IMR-90 (cell line): ENCODE results near the gene NEDD4L. TPM values are rescaled to one million over a fixed set of nuclear protein-coding genes. Genes with fewer than 3 reads are reported as not detected.

Experiments
- ATAC-seq: fragments of 200-7000 bp; cut with Tn5 transposase; 2 replicates; pipeline ENCODE4 v1.9.1; 2020; ENCODE audit warnings: low read depth, mild to moderate bottlenecking, moderate library complexity
- BruUV-seq: library from RNA; stranded (reverse); fragments of 400-500 nt; replicated peaks from 2 replicates; lab custom pipeline; 2021; lab: Mats Ljungman, UMichigan
- CTCF ChIA-PET: fragments of 300-600 bp; formaldehyde crosslinking; extraction: SDS; loops from one replicate; lab custom pipeline; 2021; ENCODE audit warnings: antibody characterized with exemption; lab: Yijun Ruan, JAX
- POLR2A ChIA-PET: fragments of 300-600 bp; sonication (Branson Sonifier 250); formaldehyde crosslinking; loops from one replicate; lab custom pipeline; 2022; ENCODE audit warnings: antibody characterized with exemption; ENCODE audit not compliant: unreplicated experiment; lab: Charles Lee
- DNase-seq: peaks from one replicate; pipeline ENCODE4 v3.0.0; 2013
- H2AFZ ChIP-seq: replicated peaks from 2 replicates; pipeline ENCODE3; 2013; ENCODE audit warnings: low read length, mild to moderate bottlenecking; ENCODE audit not compliant: poor library complexity
- H2AK5ac ChIP-seq: 2 replicates; pipeline ENCODE4 v1.6.1; 2013; ENCODE audit warnings: low read depth, low read length, inconsistent platforms
- H2AK9ac ChIP-seq: replicated peaks from 2 replicates; pipeline ENCODE3; 2013; ENCODE audit warnings: mild to moderate bottlenecking, low read depth, low read length, moderate library complexity; ENCODE audit not compliant: poor library complexity
- H2BK120ac ChIP-seq: 2 replicates; pipeline ENCODE4 v1.6.1; 2013; ENCODE audit warnings: low read depth, low read length, inconsistent platforms
- H2BK15ac ChIP-seq: 3 replicates; pipeline ENCODE4 v1.6.1; 2013; ENCODE audit warnings: low read depth, low read length, inconsistent platforms
- H2BK20ac ChIP-seq: 2 replicates; pipeline ENCODE4 v1.6.1; 2013; ENCODE audit warnings: low read depth, mild to moderate bottlenecking, inconsistent platforms, low read length, moderate library complexity
- H2BK5ac ChIP-seq: 2 replicates; pipeline ENCODE4 v1.6.1; 2013; ENCODE audit warnings: mild to moderate bottlenecking, low read depth, low read length, inconsistent platforms; ENCODE audit not compliant: poor library complexity, severe bottlenecking
- H3K14ac ChIP-seq: replicated peaks from 2 replicates; pipeline ENCODE4 v1.6.1; 2013; ENCODE audit warnings: low read depth, low read length, inconsistent platforms
- H3K18ac ChIP-seq: 2 replicates; pipeline ENCODE4 v1.6.1; 2013; ENCODE audit warnings: low read depth, low read length, control low read depth
- H3K23ac ChIP-seq: 2 replicates; pipeline ENCODE4 v1.6.1; 2013; ENCODE audit warnings: low read depth, low read length, inconsistent platforms
- H3K27ac ChIP-seq: 2 replicates; pipeline ENCODE4 v1.5.1; 2013; ENCODE audit warnings: mild to moderate bottlenecking, control low read depth, low read length; ENCODE audit not compliant: insufficient read depth
- H3K27me3 ChIP-seq: 2 replicates; pipeline ENCODE4 v1.6.1; 2013; ENCODE audit warnings: low read length; ENCODE audit not compliant: control insufficient read depth, insufficient read depth
- H3K36me3 ChIP-seq: 2 replicates; pipeline ENCODE4 v1.6.1; 2013; ENCODE audit warnings: low read length, mixed read lengths; ENCODE audit not compliant: control insufficient read depth, insufficient read depth
- H3K4ac ChIP-seq: 2 replicates; pipeline ENCODE4 v1.6.1; 2013; ENCODE audit warnings: low read depth, low read length, inconsistent platforms
- H3K4me1 ChIP-seq: 2 replicates; pipeline ENCODE4 v1.6.1; 2013; ENCODE audit warnings: low read length, mixed read lengths; ENCODE audit not compliant: control insufficient read depth, insufficient read depth
- H3K4me2 ChIP-seq: 2 replicates; pipeline ENCODE4 v1.6.1; 2013; ENCODE audit warnings: low read depth, mild to moderate bottlenecking, control low read depth, low read length, moderate library complexity
- H3K4me3 ChIP-seq: 2 replicates; pipeline ENCODE4 v1.5.1; 2013; ENCODE audit warnings: low read depth, mild to moderate bottlenecking, control low read depth, low read length, moderate library complexity; ENCODE audit not compliant: insufficient read depth
- H3K56ac ChIP-seq: 2 replicates; pipeline ENCODE4 v1.6.1; 2013; ENCODE audit warnings: low read length, inconsistent platforms; ENCODE audit not compliant: insufficient read depth; ENCODE audit errors: extremely low read depth
- H3K79me1 ChIP-seq, 2 experiments: 2 replicates each; pipeline ENCODE4 v1.6.1; 2013; ENCODE audit warnings: low read length in 2 of 2, inconsistent platforms in 1 of 2, low read depth in 1 of 2
- H3K9ac ChIP-seq: 2 replicates; pipeline ENCODE4 v1.6.1; 2013; ENCODE audit warnings: low read depth, low read length, control low read depth
- H3K9me1 ChIP-seq: 2 replicates; pipeline ENCODE4 v1.6.1; 2013; ENCODE audit warnings: low read length, inconsistent platforms; ENCODE audit not compliant: insufficient read depth
- H3K9me3 ChIP-seq: 2 replicates; pipeline ENCODE4 v1.6.1; 2013; ENCODE audit warnings: low read length; ENCODE audit not compliant: control insufficient read depth, insufficient read depth
- H4K20me1 ChIP-seq: 2 replicates; pipeline ENCODE4 v1.6.1; 2013; ENCODE audit warnings: low read length, inconsistent platforms; ENCODE audit not compliant: insufficient read depth
- H4K5ac ChIP-seq: 2 replicates; pipeline ENCODE4 v1.6.1; 2013; ENCODE audit warnings: mild to moderate bottlenecking, low read depth, low read length, control low read depth
- H4K8ac ChIP-seq, 2 experiments: 2 replicates each; pipeline ENCODE4 v1.6.1; 2013; ENCODE audit warnings: low read depth in 2 of 2, low read length in 2 of 2, control low read depth in 1 of 2, inconsistent platforms in 1 of 2
- H4K91ac ChIP-seq: 2 replicates; pipeline ENCODE4 v1.6.1; 2013; ENCODE audit warnings: low read depth, low read length, inconsistent platforms; ENCODE audit not compliant: insufficient read depth
- BHLHE40 ChIP-seq: fragments of 150-350 bp; IDR thresholded peaks from 2 replicates; pipeline ENCODE4 v1.6.1; 2016; ENCODE audit warnings: mild to moderate bottlenecking, low read depth, low read length
- CTCF ChIP-seq: conservative IDR thresholded peaks from 2 replicates; pipeline ENCODE4 v1.5.1; 2012; ENCODE audit warnings: mild to moderate bottlenecking, low read depth, low read length, improper control_type of control experiment
- FOS ChIP-seq: fragments of 150-350 bp; IDR thresholded peaks from 2 replicates; pipeline ENCODE4 v1.6.1; 2016; ENCODE audit warnings: low read depth, low read length
- MAZ ChIP-seq: IDR thresholded peaks from 2 replicates; pipeline ENCODE4 v1.6.1; 2012; ENCODE audit warnings: low read depth, mild to moderate bottlenecking, low read length, improper control_type of control experiment, moderate library complexity, borderline replicate concordance
- MXI1 ChIP-seq: IDR thresholded peaks from 2 replicates; pipeline ENCODE4 v1.6.1; 2012; ENCODE audit warnings: low read depth, mild to moderate bottlenecking, low read length, moderate library complexity, borderline replicate concordance
- POLR2A ChIP-seq: IDR thresholded peaks from 2 replicates; pipeline ENCODE4 v1.6.1; 2012; ENCODE audit warnings: mild to moderate bottlenecking, low read depth, low read length
- RAD21 ChIP-seq: IDR thresholded peaks from 2 replicates; pipeline ENCODE4 v1.6.1; 2012; ENCODE audit warnings: low read length, improper control_type of control experiment
- RCOR1 ChIP-seq: IDR thresholded peaks from 2 replicates; pipeline ENCODE4 v1.6.1; 2012; ENCODE audit warnings: mild to moderate bottlenecking, low read length, improper control_type of control experiment; ENCODE audit not compliant: insufficient replicate concordance
- WGBS, 2 experiments: methylation state at CpG; one replicate each; pipeline versions ENCODE4 v1.1.5 to v1.1.7; 2013; ENCODE audit warnings: missing lambda C conversion rate in 2 of 2; ENCODE audit not compliant: insufficient read length in 1 of 2; ENCODE audit errors: extremely low coverage in 2 of 2; 5-methylcytosine and 5-hydroxymethylcytosine counted together
- dilution Hi-C: fragments of 300-500 bp; cut with HindIII; formaldehyde crosslinking; loops from one replicate; pipeline ENCODE4 v1.14.3; 2018; ENCODE audit warnings: low sequenced_read_pairs; ENCODE audit not compliant: unreplicated experiment
- in situ Hi-C: fragments of 300-500 bp; cut with MboI; formaldehyde crosslinking; loops from 3 replicates; pipeline ENCODE4 v1.14.3; 2019; ENCODE audit warnings: low sequenced_read_pairs, inconsistent platforms, mixed read lengths
- intact Hi-C: fragments of 100-400 bp; cut with micrococcal nuclease; formaldehyde crosslinking; loops from 2 replicates; pipeline ENCODE4 v1.10.0; 2022
- polyA plus RNA-seq, 3 experiments: library from polyadenylated mRNA; depleted of rRNA; stranded (reverse); fragments of >200 nt; gene quantifications; 2 replicates each; pipeline ENCODE4 v1.2.3, GENCODE V29; 2012; ENCODE audit warnings: low replicate concordance in 1 of 3
- total RNA-seq: library from RNA; depleted of rRNA; stranded (reverse); fragments of >200 nt; gene quantifications from 2 replicates; pipeline ENCODE4 v1.2.3, GENCODE V29; 2012
- TF ChIP-seq, protein P1 (sequence below): fragments of 150-350 bp; IDR thresholded peaks from 2 replicates; pipeline ENCODE4 v1.6.1; 2016; ENCODE audit warnings: low read depth, mild to moderate bottlenecking, low read length, moderate library complexity, borderline replicate concordance
- TF ChIP-seq, protein P2 (sequence below): fragments of 150-350 bp; IDR thresholded peaks from 2 replicates; pipeline ENCODE4 v1.6.1; 2017; ENCODE audit warnings: mild to moderate bottlenecking, antibody characterized with exemption, low read length, low read depth

Gene NEDD4L
- total and polyA plus RNA-seq, 2 of the 4 experiments (the other 2 are of a cell fraction): 10.0 to 10.9 TPM

GRCh38 chr18:58158459-58158858 is 114.4 kb downstream of the NEDD4L start:
- no peak overlapping the region for H3K4me2 ChIP-seq
- H2BK15ac ChIP-seq: no peak overlapping the region; the same call in 2 of the 3 replicates
- no peak overlapping the region for H3K23ac ChIP-seq
- H3K9ac ChIP-seq: no peak overlapping the region
- peaks cover 2% of the 10 kb centered on the region; the same call in 1 of the 2 replicates for H4K20me1 ChIP-seq
- WGBS, 2 experiments: no CpG with 5 or more reads among the region's 5 CpGs
- no peak overlapping the region for H3K56ac ChIP-seq
- H3K18ac ChIP-seq: no peak overlapping the region
- H2BK5ac ChIP-seq: no peak overlapping the region
- intact Hi-C loops: no loop called here
- H2AFZ ChIP-seq: no peak overlapping the region
- no peaks in the 10 kb centered on the region for H3K4me1 ChIP-seq
- no peak for ATAC-seq
- H3K79me1 ChIP-seq: 0 out of 4 replicates have a peak, but pooled peaks cover 0 to 3% of the 10 kb centered on the region in 2 experiments
- no peak overlapping the region for H3K4ac ChIP-seq
- BruUV-seq: no TSS peak
- H4K91ac ChIP-seq: no peak overlapping the region
- no peak overlapping the region for H4K8ac ChIP-seq
- DNase-seq: no peak
- H3K4me3 ChIP-seq: no peak overlapping the region
- no peak overlapping the region for H2AK9ac ChIP-seq
- no peaks in the 10 kb centered on the region for H3K9me1 ChIP-seq
- peaks cover 3% of the 10 kb centered on the region; the same call in 1 of the 2 replicates for H3K27me3 ChIP-seq
- no peak overlapping the region for H4K5ac ChIP-seq
- H2BK120ac ChIP-seq: no peak overlapping the region
- H2BK20ac ChIP-seq: no peak overlapping the region
- no peak overlapping the region for H3K14ac ChIP-seq
- in situ Hi-C loops: no loop called here
- H3K36me3 ChIP-seq: no peaks in the 10 kb centered on the region
- no peak overlapping the region for H2AK5ac ChIP-seq
- dilution Hi-C loops: no loop called here
- ChIA-PET POLR2A (no interaction called here), CTCF (no interaction called here)
- H3K27ac ChIP-seq: no peak overlapping the region
- TF ChIP-seq MAZ: no peak
- TF ChIP-seq FOS: no peak
- no peak for TF ChIP-seq RCOR1
- TF ChIP-seq CTCF: no peak
- TF ChIP-seq, protein P1, sequence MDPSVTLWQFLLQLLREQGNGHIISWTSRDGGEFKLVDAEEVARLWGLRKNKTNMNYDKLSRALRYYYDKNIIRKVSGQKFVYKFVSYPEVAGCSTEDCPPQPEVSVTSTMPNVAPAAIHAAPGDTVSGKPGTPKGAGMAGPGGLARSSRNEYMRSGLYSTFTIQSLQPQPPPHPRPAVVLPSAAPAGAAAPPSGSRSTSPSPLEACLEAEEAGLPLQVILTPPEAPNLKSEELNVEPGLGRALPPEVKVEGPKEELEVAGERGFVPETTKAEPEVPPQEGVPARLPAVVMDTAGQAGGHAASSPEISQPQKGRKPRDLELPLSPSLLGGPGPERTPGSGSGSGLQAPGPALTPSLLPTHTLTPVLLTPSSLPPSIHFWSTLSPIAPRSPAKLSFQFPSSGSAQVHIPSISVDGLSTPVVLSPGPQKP: no peak
- TF ChIP-seq POLR2A: no peak
- TF ChIP-seq, protein P2, sequence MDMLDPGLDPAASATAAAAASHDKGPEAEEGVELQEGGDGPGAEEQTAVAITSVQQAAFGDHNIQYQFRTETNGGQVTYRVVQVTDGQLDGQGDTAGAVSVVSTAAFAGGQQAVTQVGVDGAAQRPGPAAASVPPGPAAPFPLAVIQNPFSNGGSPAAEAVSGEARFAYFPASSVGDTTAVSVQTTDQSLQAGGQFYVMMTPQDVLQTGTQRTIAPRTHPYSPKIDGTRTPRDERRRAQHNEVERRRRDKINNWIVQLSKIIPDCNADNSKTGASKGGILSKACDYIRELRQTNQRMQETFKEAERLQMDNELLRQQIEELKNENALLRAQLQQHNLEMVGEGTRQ: no peak
- TF ChIP-seq RAD21: no peak
- no peak for TF ChIP-seq MXI1
- TF ChIP-seq BHLHE40: no peak
- no peaks in the 10 kb centered on the region for H3K9me3 ChIP-seq
